GM12878 (cell line): ENCODE measurements around the gene PGAM2. TPM values are rescaled to one million over a fixed set of nuclear protein-coding genes. Genes with fewer than 3 reads are reported as not detected.

Experiments used
- BCL11A ChIP-seq: IDR thresholded peaks from 2 replicates; pipeline ENCODE4 v1.6.1; 2011; ENCODE audit warnings: low read depth, low read length
- ETV6 ChIP-seq, 2 experiments: fragments of 450-650 bp in 1 of 2; IDR thresholded peaks in 1 of 2; conservative IDR thresholded peaks in 1 of 2; 2 replicates each; pipeline ENCODE4 v1.6.1; 2014; ENCODE audit warnings: antibody characterized with exemption in 1 of 2, borderline replicate concordance in 1 of 2, low read depth in 1 of 2, mild to moderate bottlenecking in 1 of 2, moderate library complexity in 1 of 2
- IKZF1 ChIP-seq: fragments of 450-650 bp; conservative IDR thresholded peaks from 2 replicates; pipeline ENCODE4 v1.6.1; 2017; ENCODE audit warnings: antibody characterized with exemption, mild to moderate bottlenecking
- IKZF2 ChIP-seq, 2 experiments: fragments of 450-650 bp; IDR thresholded peaks; 2 replicates each; pipeline ENCODE4 v1.6.1; 2017; ENCODE audit warnings: mild to moderate bottlenecking in 2 of 2, moderate library complexity in 2 of 2
- MXI1 ChIP-seq: fragments of 150-350 bp; IDR thresholded peaks from 2 replicates; pipeline ENCODE4 v1.6.1; 2011; ENCODE audit warnings: low read depth, mild to moderate bottlenecking, inconsistent platforms, low read length, improper control_type of control experiment
- PAX5 ChIP-seq: IDR thresholded peaks from 2 replicates; pipeline ENCODE4 v1.6.1; 2011; ENCODE audit warnings: low read depth, low read length, borderline replicate concordance
- PML ChIP-seq: IDR thresholded peaks from 2 replicates; pipeline ENCODE4 v1.6.1; 2012; ENCODE audit warnings: low read length, inconsistent platforms
- RB1 ChIP-seq: fragments of 450-650 bp; formaldehyde crosslinking; IDR thresholded peaks from 2 replicates; pipeline ENCODE4 v1.6.1; 2017; ENCODE audit warnings: mild to moderate bottlenecking, borderline replicate concordance
- REST ChIP-seq: IDR thresholded peaks from 2 replicates; pipeline ENCODE4 v1.6.1; 2012; ENCODE audit warnings: mild to moderate bottlenecking, low read depth, low read length
- RUNX3 ChIP-seq: IDR thresholded peaks from 2 replicates; pipeline ENCODE4 v1.6.1; 2012; ENCODE audit warnings: low read length, inconsistent platforms
- SIN3A ChIP-seq: IDR thresholded peaks from 2 replicates; pipeline ENCODE4 v1.6.1; 2012; ENCODE audit warnings: low read depth, low read length, improper control_type of control experiment
- SPI1 ChIP-seq: IDR thresholded peaks from 2 replicates; pipeline ENCODE4 v1.6.1; 2011; ENCODE audit warnings: low read depth, mild to moderate bottlenecking, low read length, moderate library complexity, borderline replicate concordance; ENCODE audit not compliant: insufficient read depth
- STAT3 ChIP-seq: IDR thresholded peaks from 2 replicates; pipeline ENCODE4 v1.6.1; 2011; ENCODE audit warnings: low read depth, low read length, improper control_type of control experiment
- SUPT20H ChIP-seq: IDR thresholded peaks from 2 replicates; pipeline ENCODE4 v1.6.1; 2011; ENCODE audit warnings: low read depth, mild to moderate bottlenecking, low read length, moderate library complexity, borderline replicate concordance; ENCODE audit not compliant: control insufficient read depth
- TAF1 ChIP-seq: IDR thresholded peaks from 2 replicates; pipeline ENCODE4 v1.6.1; 2011; ENCODE audit warnings: mild to moderate bottlenecking, low read depth, low read length, borderline replicate concordance
- USF2 ChIP-seq: IDR thresholded peaks from 2 replicates; pipeline ENCODE4 v1.6.1; 2011; ENCODE audit warnings: low read depth, low read length, improper control_type of control experiment, borderline replicate concordance
- YY1 ChIP-seq: IDR thresholded peaks from 2 replicates; pipeline ENCODE4 v1.6.1; 2011; ENCODE audit warnings: low read depth, mild to moderate bottlenecking, low read length
- ZBTB4 ChIP-seq: fragments of 450-650 bp; formaldehyde crosslinking; IDR thresholded peaks from 2 replicates; pipeline ENCODE4 v1.4.0; 2022; ENCODE audit warnings: mild to moderate bottlenecking, moderate library complexity
- polyA plus RNA-seq, 11 experiments: library from polyadenylated mRNA; depleted of rRNA in 4 of 11; unstranded in 6 of 11; stranded (reverse) in 5 of 11; fragments of >200 nt; fragmentation: Nextera tagmentation in 4 of 11; fragmentation: Illumina TruSeq in 1 of 11; extraction: Ambion mirVana in 4 of 11; extraction: Trizol in 1 of 11; gene quantifications; 1 replicate in 1 of 11; 2 replicates in 10 of 11; pipeline versions ENCODE4 v1.2.1 to v1.2.3, GENCODE V29; 2011 to 2016; ENCODE audit warnings: inconsistent platforms in 2 of 11, missing spikeins in 2 of 11, low read depth in 1 of 11
- total RNA-seq, 4 experiments: library from RNA; depleted of rRNA in 3 of 4; stranded (reverse); fragments of >200 nt in 3 of 4; fragmentation: Illumina TruSeq in 1 of 4; extraction: Trizol in 1 of 4; gene quantifications; 2 replicates each; pipeline versions ENCODE4 v1.2.1 to v1.2.3, GENCODE V29; 2013 to 2021
- TF ChIP-seq, protein P1 (sequence below): IDR thresholded peaks from 2 replicates; pipeline ENCODE4 v1.6.1; 2011; ENCODE audit warnings: low read depth, mild to moderate bottlenecking, low read length, moderate library complexity, borderline replicate concordance; ENCODE audit errors: extremely low read depth
- TF ChIP-seq, protein P2 (sequence below): fragments of 450-650 bp; IDR thresholded peaks from 2 replicates; pipeline ENCODE4 v1.6.1; 2018; ENCODE audit warnings: borderline replicate concordance, mild to moderate bottlenecking; ENCODE audit not compliant: partially characterized antibody

Gene PGAM2
- total and polyA plus RNA-seq, 10 of the 15 experiments (the other 5 are each of a cell fraction or from before 2014, with no cell fraction given), result not detected

- no peak for TF ChIP-seq REST
- no peak for TF ChIP-seq BCL11A
- TF ChIP-seq, protein P1, sequence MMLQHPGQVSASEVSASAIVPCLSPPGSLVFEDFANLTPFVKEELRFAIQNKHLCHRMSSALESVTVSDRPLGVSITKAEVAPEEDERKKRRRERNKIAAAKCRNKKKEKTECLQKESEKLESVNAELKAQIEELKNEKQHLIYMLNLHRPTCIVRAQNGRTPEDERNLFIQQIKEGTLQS, result no peak
- TF ChIP-seq, protein P2, sequence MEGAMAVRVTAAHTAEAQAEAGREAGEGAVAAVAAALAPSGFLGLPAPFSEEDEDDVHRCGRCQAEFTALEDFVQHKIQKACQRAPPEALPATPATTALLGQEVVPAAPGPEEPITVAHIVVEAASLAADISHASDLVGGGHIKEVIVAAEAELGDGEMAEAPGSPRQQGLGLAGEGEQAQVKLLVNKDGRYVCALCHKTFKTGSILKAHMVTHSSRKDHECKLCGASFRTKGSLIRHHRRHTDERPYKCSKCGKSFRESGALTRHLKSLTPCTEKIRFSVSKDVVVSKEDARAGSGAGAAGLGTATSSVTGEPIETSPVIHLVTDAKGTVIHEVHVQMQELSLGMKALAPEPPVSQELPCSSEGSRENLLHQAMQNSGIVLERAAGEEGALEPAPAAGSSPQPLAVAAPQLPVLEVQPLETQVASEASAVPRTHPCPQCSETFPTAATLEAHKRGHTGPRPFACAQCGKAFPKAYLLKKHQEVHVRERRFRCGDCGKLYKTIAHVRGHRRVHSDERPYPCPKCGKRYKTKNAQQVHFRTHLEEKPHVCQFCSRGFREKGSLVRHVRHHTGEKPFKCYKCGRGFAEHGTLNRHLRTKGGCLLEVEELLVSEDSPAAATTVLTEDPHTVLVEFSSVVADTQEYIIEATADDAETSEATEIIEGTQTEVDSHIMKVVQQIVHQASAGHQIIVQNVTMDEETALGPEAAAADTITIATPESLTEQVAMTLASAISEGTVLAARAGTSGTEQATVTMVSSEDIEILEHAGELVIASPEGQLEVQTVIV, result no peak
- no peak for TF ChIP-seq RUNX3
- TF ChIP-seq SPI1, result 0 out of 2 replicates have a peak, but pooled peaks have one; percentile 2
- no peak for TF ChIP-seq STAT3
- no peak for TF ChIP-seq SIN3A
- TF ChIP-seq ETV6 (conservative IDR thresholded peaks at IDR 0.05 in 1 of 2, IDR thresholded peaks at IDR 0.05 in 1 of 2; ENCODE audit: borderline replicate concordance in 1 of 2, low read depth in 1 of 2), result no peak
- TF ChIP-seq USF2, result no peak
- no peak for TF ChIP-seq ZBTB4 (CRISPR knock-in tag)
- TF ChIP-seq PAX5, result no peak
- TF ChIP-seq MXI1, result no peak
- no peak for TF ChIP-seq IKZF1
- TF ChIP-seq PML, result 0 out of 2 replicates have a peak, but pooled peaks have one; percentile 22
- no peak for TF ChIP-seq RB1
- peak; percentile 50; the same call in 1 of the 2 replicates for TF ChIP-seq TAF1
- TF ChIP-seq SUPT20H, result no peak
- no peak for TF ChIP-seq IKZF2 (IDR thresholded peaks at IDR 0.05)
- TF ChIP-seq YY1, result peak; percentile 96
Observed at GRCh38 chr7:44081266-44081748, 15.9 kb upstream of the PGAM2 start (continued).
